ENCODE data around the gene ZNF573.

ZNF573 gene

DNA sequence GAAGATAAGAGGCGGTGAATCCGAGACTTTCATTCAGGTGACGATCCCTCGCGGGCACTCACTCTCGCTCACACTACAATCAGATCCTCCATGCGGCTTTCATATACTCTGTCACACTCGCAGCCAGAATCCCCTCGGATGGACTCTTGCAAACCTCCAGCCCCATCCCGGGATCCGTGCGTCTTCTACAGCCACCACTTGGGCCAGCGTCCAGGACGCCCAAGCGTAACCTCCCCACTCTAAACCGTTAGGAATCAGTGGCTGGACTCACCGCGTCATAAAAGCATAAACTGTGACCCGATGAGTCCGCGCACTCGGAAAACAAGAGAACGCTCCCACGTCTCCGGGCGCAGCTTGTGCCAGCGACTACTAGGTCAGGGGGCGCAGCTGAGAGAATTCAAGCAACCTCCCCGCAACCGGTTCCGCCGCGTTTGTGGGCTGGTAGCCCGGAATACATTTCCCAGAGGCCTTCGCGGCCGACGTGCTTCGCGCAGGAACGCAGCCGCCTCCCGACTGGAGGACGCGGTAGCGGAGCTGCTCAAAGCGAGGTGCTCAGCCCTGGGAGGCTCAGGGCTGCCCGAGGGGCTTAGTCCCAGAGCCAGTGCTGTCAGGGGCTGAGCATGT is 87.4 kb downstream of the ZNF573 start:
- no peak for DNase-seq
- Histone ChIP-seq H3K79me2 (ENCODE audit: low read length) (no peaks in the 10 kb centered on the region), H3K36me3 (replicated peaks; ENCODE audit: insufficient read depth, low read length) (no peaks in the 10 kb centered on the region), H4K20me1 (ENCODE audit: insufficient read depth, low read length) (no peaks in the 10 kb centered on the region), H3K4me3 (ENCODE audit: low read length) (no peak overlapping the region), H3K4me2 (ENCODE audit: low read depth, low read length) (no peak overlapping the region), H3K27me3 (replicated peaks; ENCODE audit: insufficient read depth, low read length) (no peaks in the 10 kb centered on the region; the same call in 1 of the 2 replicates), H3K9me3 (replicated peaks; ENCODE audit: insufficient read depth, low read length) (no peaks in the 10 kb centered on the region), H2AFZ (ENCODE audit: low read length) (no peak overlapping the region), H3K4me1 (ENCODE audit: low read length) (no peaks in the 10 kb centered on the region), H3K27ac (ENCODE audit: low read length) (no peak overlapping the region), H3F3A (ENCODE audit: insufficient read depth, low read length) (no peaks in the 10 kb centered on the region), H3K9ac (ENCODE audit: low read length) (no peak overlapping the region), H3K9me2 (replicated peaks; ENCODE audit: insufficient read depth, low read length) (no peaks in the 10 kb centered on the region)
- TF ChIP-seq EZH2 (optimal IDR thresholded peaks at IDR 0.05; ENCODE audit: low read depth, low read length) (no peak), EZH2phosphoT487 (IDR thresholded peaks at IDR 0.05; ENCODE audit: low read length) (no peak)
- TF ChIP-seq, protein P1, sequence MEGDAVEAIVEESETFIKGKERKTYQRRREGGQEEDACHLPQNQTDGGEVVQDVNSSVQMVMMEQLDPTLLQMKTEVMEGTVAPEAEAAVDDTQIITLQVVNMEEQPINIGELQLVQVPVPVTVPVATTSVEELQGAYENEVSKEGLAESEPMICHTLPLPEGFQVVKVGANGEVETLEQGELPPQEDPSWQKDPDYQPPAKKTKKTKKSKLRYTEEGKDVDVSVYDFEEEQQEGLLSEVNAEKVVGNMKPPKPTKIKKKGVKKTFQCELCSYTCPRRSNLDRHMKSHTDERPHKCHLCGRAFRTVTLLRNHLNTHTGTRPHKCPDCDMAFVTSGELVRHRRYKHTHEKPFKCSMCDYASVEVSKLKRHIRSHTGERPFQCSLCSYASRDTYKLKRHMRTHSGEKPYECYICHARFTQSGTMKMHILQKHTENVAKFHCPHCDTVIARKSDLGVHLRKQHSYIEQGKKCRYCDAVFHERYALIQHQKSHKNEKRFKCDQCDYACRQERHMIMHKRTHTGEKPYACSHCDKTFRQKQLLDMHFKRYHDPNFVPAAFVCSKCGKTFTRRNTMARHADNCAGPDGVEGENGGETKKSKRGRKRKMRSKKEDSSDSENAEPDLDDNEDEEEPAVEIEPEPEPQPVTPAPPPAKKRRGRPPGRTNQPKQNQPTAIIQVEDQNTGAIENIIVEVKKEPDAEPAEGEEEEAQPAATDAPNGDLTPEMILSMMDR (IDR thresholded peaks at IDR 0.05; ENCODE audit: low read length): no peak
